Activated T-cell treated with anti-CD3 and anti-CD28 coated beads, Interleukin-2, amount 50 U/mL, for 24 hours (primary cell): ENCODE results near the gene MVB12B.

Source experiments
- DNase-seq: peaks from one replicate; pipeline ENCODE4 v3.0.0-alpha.2; 2020
- H3K27ac Mint-ChIP-seq: 2 replicates; pipeline ENCODE4 v1.8.0; 2020; ENCODE audit warnings: mild to moderate bottlenecking, mixed read lengths
- H3K27me3 Mint-ChIP-seq: 2 replicates; pipeline ENCODE4 v1.8.0; 2020; ENCODE audit warnings: mixed read lengths
- H3K36me3 Mint-ChIP-seq: 2 replicates; pipeline ENCODE4 v1.8.0; 2020; ENCODE audit warnings: low read depth, mixed read lengths
- H3K4me1 Mint-ChIP-seq: 2 replicates; pipeline ENCODE4 v1.8.0; 2020; ENCODE audit warnings: low read depth, mixed read lengths
- H3K4me3 Mint-ChIP-seq: 2 replicates; pipeline ENCODE4 v1.8.0; 2020; ENCODE audit warnings: mild to moderate bottlenecking, moderate library complexity, mixed read lengths
- H3K9me3 Mint-ChIP-seq: 2 replicates; pipeline ENCODE4 v1.8.0; 2020; ENCODE audit warnings: mixed read lengths

MVB12B gene

GRCh38 chr9:126419475-126419874 lies 92.8 kb downstream of the MVB12B start:
- no peaks in the 10 kb centered on the region for H3K27me3 Mint-ChIP-seq
- no peak for DNase-seq

GRCh38 chr9:126420135-126420534 lies 93.5 kb downstream of the MVB12B start:
- Mint-ChIP-seq H3K27me3 (no peaks in the 10 kb centered on the region), H3K4me3 (no peak overlapping the region), H3K9me3 (no peaks in the 10 kb centered on the region), H3K27ac (no peak overlapping the region), H3K4me1 (peaks cover 16% of the 10 kb centered on the region), H3K36me3 (no peaks in the 10 kb centered on the region)
- DNase-seq, result no peak

More at GRCh38 chr9:126419475-126419874, 92.8 kb downstream of the MVB12B start:
- Mint-ChIP-seq H3K4me1 (peaks cover 16% of the 10 kb centered on the region), H3K9me3 (no peaks in the 10 kb centered on the region), H3K36me3 (no peaks in the 10 kb centered on the region), H3K27ac (no peak overlapping the region), H3K4me3 (no peak overlapping the region)

GRCh38 chr9:126420643-126421564 lies 94.3 kb downstream of the MVB12B start:
- no peak for DNase-seq
- Mint-ChIP-seq H3K27ac (no peak overlapping the region), H3K27me3 (no peaks in the 10 kb centered on the region), H3K9me3 (no peaks in the 10 kb centered on the region), H3K4me1 (peaks cover 16% of the 10 kb centered on the region), H3K36me3 (no peaks in the 10 kb centered on the region), H3K4me3 (no peak overlapping the region)

- no peaks in the 10 kb centered on the region for H3K36me3 Mint-ChIP-seq
- no peaks in the 10 kb centered on the region for H3K27me3 Mint-ChIP-seq
- no peak overlapping the region for H3K27ac Mint-ChIP-seq
- H3K4me3 Mint-ChIP-seq, result no peak overlapping the region
- no peaks in the 10 kb centered on the region for H3K9me3 Mint-ChIP-seq
- no peak for DNase-seq
- peaks cover 16% of the 10 kb centered on the region for H3K4me1 Mint-ChIP-seq
These were observed 95.2 kb downstream of the MVB12B start for GRCh38 chr9:126421567-126422428.

- Mint-ChIP-seq H3K9me3 (no peaks in the 10 kb centered on the region), H3K4me3 (no peak overlapping the region), H3K4me1 (peaks cover 16% of the 10 kb centered on the region), H3K27me3 (no peaks in the 10 kb centered on the region), H3K36me3 (no peaks in the 10 kb centered on the region), H3K27ac (no peak overlapping the region)
- no peak for DNase-seq
These were observed 96.7 kb downstream of the MVB12B start for GRCh38 chr9:126423142-126423915.

GRCh38 chr9:126423916-126424185 lies 97.2 kb downstream of the MVB12B start:
- no peak overlapping the region for H3K4me3 Mint-ChIP-seq
- H3K4me1 Mint-ChIP-seq, result peaks cover 16% of the 10 kb centered on the region
- H3K27ac Mint-ChIP-seq, result no peak overlapping the region
- no peak for DNase-seq
- no peaks in the 10 kb centered on the region for H3K36me3 Mint-ChIP-seq
- no peaks in the 10 kb centered on the region for H3K27me3 Mint-ChIP-seq
- no peaks in the 10 kb centered on the region for H3K9me3 Mint-ChIP-seq

GRCh38 chr9:126424511-126424910 lies 97.9 kb downstream of the MVB12B start:
- no peak for DNase-seq
- no peak overlapping the region for H3K4me3 Mint-ChIP-seq
- no peaks in the 10 kb centered on the region for H3K27me3 Mint-ChIP-seq
- no peaks in the 10 kb centered on the region for H3K9me3 Mint-ChIP-seq
- peaks cover 16% of the 10 kb centered on the region for H3K4me1 Mint-ChIP-seq
- no peaks in the 10 kb centered on the region for H3K36me3 Mint-ChIP-seq
- H3K27ac Mint-ChIP-seq, result no peak overlapping the region

GRCh38 chr9:126428534-126429175 lies 102.0 kb downstream of the MVB12B start:
- no peak for DNase-seq
- no peaks in the 10 kb centered on the region for H3K9me3 Mint-ChIP-seq
- H3K4me1 Mint-ChIP-seq, result peaks cover 4% of the 10 kb centered on the region
- H3K27me3 Mint-ChIP-seq, result no peaks in the 10 kb centered on the region
- no peak overlapping the region for H3K27ac Mint-ChIP-seq
- H3K4me3 Mint-ChIP-seq, result no peak overlapping the region
- no peaks in the 10 kb centered on the region for H3K36me3 Mint-ChIP-seq

- no peaks in the 10 kb centered on the region for H3K27me3 Mint-ChIP-seq
- no peaks in the 10 kb centered on the region for H3K9me3 Mint-ChIP-seq
- no peaks in the 10 kb centered on the region for H3K4me1 Mint-ChIP-seq
- no peak overlapping the region for H3K4me3 Mint-ChIP-seq
- DNase-seq, result no peak
- no peaks in the 10 kb centered on the region for H3K36me3 Mint-ChIP-seq
- H3K27ac Mint-ChIP-seq, result no peak overlapping the region
These were observed 102.6 kb downstream of the MVB12B start for GRCh38 chr9:126429190-126429589.

- Mint-ChIP-seq H3K9me3 (no peaks in the 10 kb centered on the region), H3K4me1 (no peaks in the 10 kb centered on the region), H3K27me3 (no peaks in the 10 kb centered on the region), H3K27ac (no peak overlapping the region), H3K4me3 (no peak overlapping the region), H3K36me3 (no peaks in the 10 kb centered on the region)
- DNase-seq, result no peak
These were observed 103.5 kb downstream of the MVB12B start for GRCh38 chr9:126430124-126430523.

- H3K36me3 Mint-ChIP-seq, result no peaks in the 10 kb centered on the region
- no peaks in the 10 kb centered on the region for H3K9me3 Mint-ChIP-seq
- no peak overlapping the region for H3K27ac Mint-ChIP-seq
- no peak for DNase-seq
- H3K27me3 Mint-ChIP-seq, result no peaks in the 10 kb centered on the region
- no peaks in the 10 kb centered on the region for H3K4me1 Mint-ChIP-seq
- H3K4me3 Mint-ChIP-seq, result no peak overlapping the region
These were observed 104.6 kb downstream of the MVB12B start for GRCh38 chr9:126431077-126431742.

GRCh38 chr9:126432659-126433058 lies 106.0 kb downstream of the MVB12B start:
- no peak for DNase-seq
- Mint-ChIP-seq H3K9me3 (no peaks in the 10 kb centered on the region), H3K27ac (no peak overlapping the region), H3K27me3 (no peaks in the 10 kb centered on the region), H3K4me1 (no peaks in the 10 kb centered on the region), H3K4me3 (no peak overlapping the region), H3K36me3 (no peaks in the 10 kb centered on the region)

- H3K4me3 Mint-ChIP-seq, result no peak overlapping the region
- H3K27ac Mint-ChIP-seq, result no peak overlapping the region
- peaks cover 14% of the 10 kb centered on the region for H3K4me1 Mint-ChIP-seq
- no peaks in the 10 kb centered on the region for H3K36me3 Mint-ChIP-seq
- no peak for DNase-seq
- no peaks in the 10 kb centered on the region for H3K9me3 Mint-ChIP-seq
- no peaks in the 10 kb centered on the region for H3K27me3 Mint-ChIP-seq
These were observed 108.5 kb downstream of the MVB12B start for GRCh38 chr9:126435105-126435504.

GRCh38 chr9:126435626-126436025 lies 109.0 kb downstream of the MVB12B start:
- H3K4me1 Mint-ChIP-seq, result peaks cover 17% of the 10 kb centered on the region
- H3K27ac Mint-ChIP-seq, result no peak overlapping the region
- H3K27me3 Mint-ChIP-seq, result no peaks in the 10 kb centered on the region
- H3K9me3 Mint-ChIP-seq, result no peaks in the 10 kb centered on the region
- no peak for DNase-seq
- no peaks in the 10 kb centered on the region for H3K36me3 Mint-ChIP-seq
- H3K4me3 Mint-ChIP-seq, result no peak overlapping the region
